ENCODE data around the gene HMCN2.

DNA sequence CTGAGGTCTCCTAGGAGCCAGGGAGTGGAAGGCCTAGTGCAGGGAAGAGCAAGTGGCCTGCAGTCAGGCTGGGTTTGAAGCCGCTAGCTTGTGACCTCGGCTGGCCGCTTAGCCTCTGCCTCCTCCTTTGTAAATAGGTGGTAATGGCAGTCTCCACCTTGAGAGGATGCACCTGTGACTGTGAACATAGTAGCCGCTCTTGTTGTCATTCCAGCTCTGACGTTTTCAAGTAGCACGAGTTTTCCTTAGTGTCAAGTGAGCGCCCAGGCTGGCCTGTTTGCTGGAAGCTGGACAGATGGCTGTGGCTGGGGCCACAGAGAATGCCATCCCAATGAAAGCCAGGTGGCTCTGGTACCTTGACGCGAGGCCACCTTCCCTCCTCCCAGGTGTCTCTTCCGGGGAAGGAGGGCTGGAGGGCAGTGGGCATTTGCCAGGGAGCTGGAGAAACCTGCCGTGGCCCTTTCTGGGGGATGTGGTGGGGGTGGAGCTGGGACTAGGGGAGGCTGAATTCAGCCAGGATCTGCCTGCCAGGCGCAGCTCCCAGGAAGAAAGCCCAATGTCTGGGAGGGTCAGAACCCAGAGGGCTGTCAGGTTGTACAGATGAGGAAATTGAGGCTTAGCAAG is 181.7 kb downstream of the HMCN2 start:
- TF ChIP-seq, protein P1, sequence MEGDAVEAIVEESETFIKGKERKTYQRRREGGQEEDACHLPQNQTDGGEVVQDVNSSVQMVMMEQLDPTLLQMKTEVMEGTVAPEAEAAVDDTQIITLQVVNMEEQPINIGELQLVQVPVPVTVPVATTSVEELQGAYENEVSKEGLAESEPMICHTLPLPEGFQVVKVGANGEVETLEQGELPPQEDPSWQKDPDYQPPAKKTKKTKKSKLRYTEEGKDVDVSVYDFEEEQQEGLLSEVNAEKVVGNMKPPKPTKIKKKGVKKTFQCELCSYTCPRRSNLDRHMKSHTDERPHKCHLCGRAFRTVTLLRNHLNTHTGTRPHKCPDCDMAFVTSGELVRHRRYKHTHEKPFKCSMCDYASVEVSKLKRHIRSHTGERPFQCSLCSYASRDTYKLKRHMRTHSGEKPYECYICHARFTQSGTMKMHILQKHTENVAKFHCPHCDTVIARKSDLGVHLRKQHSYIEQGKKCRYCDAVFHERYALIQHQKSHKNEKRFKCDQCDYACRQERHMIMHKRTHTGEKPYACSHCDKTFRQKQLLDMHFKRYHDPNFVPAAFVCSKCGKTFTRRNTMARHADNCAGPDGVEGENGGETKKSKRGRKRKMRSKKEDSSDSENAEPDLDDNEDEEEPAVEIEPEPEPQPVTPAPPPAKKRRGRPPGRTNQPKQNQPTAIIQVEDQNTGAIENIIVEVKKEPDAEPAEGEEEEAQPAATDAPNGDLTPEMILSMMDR (IDR thresholded peaks at IDR 0.05; ENCODE audit: extremely low read depth in 1 of 2, insufficient read depth in 1 of 2, low read depth in 1 of 2, low read length in 2 of 2) = no peak
- no peak for TF ChIP-seq POLR2A (IDR thresholded peaks at IDR 0.05; ENCODE audit: low read depth, low read length)
- TF ChIP-seq, protein P2, sequence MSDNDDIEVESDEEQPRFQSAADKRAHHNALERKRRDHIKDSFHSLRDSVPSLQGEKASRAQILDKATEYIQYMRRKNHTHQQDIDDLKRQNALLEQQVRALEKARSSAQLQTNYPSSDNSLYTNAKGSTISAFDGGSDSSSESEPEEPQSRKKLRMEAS (IDR thresholded peaks at IDR 0.05; ENCODE audit: insufficient read depth, insufficient read length) = no peak
